Ascending aorta (tissue), 2 donors: ENCODE results near the gene KRIT1. TPM values are rescaled to one million over a fixed set of nuclear protein-coding genes. Genes with fewer than 3 reads are reported as not detected.

Source experiments
- DNase-seq, 2 donors: peaks; one replicate each; pipeline ENCODE4 v3.0.0-alpha.2; 2019; ENCODE audit warnings: low spot score in 2 of 2
- H3K27ac ChIP-seq, 2 donors: fragments of 200-600 bp; sonication (generic); one replicate each; pipeline ENCODE4 v1.5.1; 2016 to 2017; ENCODE audit warnings: mild to moderate bottlenecking in 1 of 2
- H3K27me3 ChIP-seq: fragments of 200-600 bp; sonication (generic); one replicate; pipeline ENCODE4 v1.5.1; 2017
- H3K36me3 ChIP-seq, 2 donors: fragments of 200-600 bp; sonication (generic); one replicate each; pipeline ENCODE4 v1.5.1; 2016
- H3K4me1 ChIP-seq, 2 donors: fragments of 200-600 bp; sonication (generic); one replicate each; pipeline ENCODE4 v1.5.1; 2016 to 2017; ENCODE audit warnings: mild to moderate bottlenecking in 1 of 2
- H3K4me3 ChIP-seq, 2 donors: fragments of 200-600 bp; sonication (generic); one replicate each; pipeline ENCODE4 v1.5.1; 2016 to 2017; ENCODE audit warnings: mild to moderate bottlenecking in 1 of 2
- H3K9me3 ChIP-seq, 2 donors: fragments of 200-600 bp; sonication (generic); one replicate each; pipeline ENCODE4 v1.5.1; 2016
- CTCF ChIP-seq, 3 experiments: fragments of 200-600 bp in 2 of 3; fragments of 450-650 bp in 1 of 3; sonication (generic) in 2 of 3; IDR thresholded peaks; one replicate each; pipeline ENCODE4 v1.5.1; 2016 to 2019; ENCODE audit warnings: antibody characterized with exemption in 3 of 3, mild to moderate bottlenecking in 1 of 3, moderate library complexity in 1 of 3
- intact Hi-C: fragments of 100-400 bp; cut with DNase I; formaldehyde crosslinking; loops from one replicate; pipeline ENCODE4 v1.15.1; 2023
- total RNA-seq: library from RNA; depleted of rRNA; stranded (reverse); fragments of >200 nt; gene quantifications from one replicate; pipeline ENCODE4 v1.1.0, GENCODE V29; 2016

Gene KRIT1
- total RNA-seq, 1 donor from 2014 or later: 66.1 TPM

- no peaks in the 10 kb centered on the region for H3K27me3 ChIP-seq
- peaks cover 3 to 8% of the 10 kb centered on the region in 2 donors for H3K4me1 ChIP-seq
- no peak for TF ChIP-seq CTCF (IDR thresholded peaks at IDR 0.05)
- H3K36me3 ChIP-seq: no peaks in the 10 kb centered on the region
- no peak for DNase-seq
- intact Hi-C loops: no loop called here
- H3K27ac ChIP-seq: no peak overlapping the region
- H3K9me3 ChIP-seq: no peaks in the 10 kb centered on the region
- H3K4me3 ChIP-seq: no peak overlapping the region
These were observed 37.2 kb upstream of the KRIT1 start for GRCh38 chr7:92282930-92283329.

DNA sequence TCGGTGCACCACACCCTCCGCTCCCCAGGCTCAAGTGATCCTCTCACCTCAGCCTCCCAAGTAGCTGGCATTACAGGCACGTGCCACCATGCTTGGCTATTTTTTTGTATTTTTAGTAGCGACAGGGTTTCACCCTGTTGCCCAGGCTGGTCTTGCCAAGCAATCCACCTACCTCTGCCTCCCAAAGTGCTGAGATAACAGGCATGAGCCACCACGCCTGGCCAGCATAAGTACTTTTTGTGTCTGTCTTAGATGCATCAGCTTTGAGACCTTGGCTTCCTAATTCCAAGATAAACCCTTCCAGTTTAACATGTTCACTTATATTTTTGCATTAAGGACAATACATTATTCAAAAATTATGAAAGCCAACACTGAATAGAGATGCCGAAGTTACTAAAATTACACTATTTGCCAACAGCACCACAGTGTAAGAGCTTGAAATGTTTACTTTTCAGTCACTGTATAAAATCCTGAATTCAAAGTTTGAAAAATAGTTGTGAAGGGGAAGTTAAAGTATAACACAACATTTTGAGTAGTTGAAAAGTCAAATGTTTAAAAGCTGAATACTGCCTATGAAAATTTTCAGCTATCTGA, 36.6 kb upstream of the KRIT1 start:
- Histone ChIP-seq H3K4me1 (peaks cover 3 to 8% of the 10 kb centered on the region in 2 donors), H3K9me3 (no peaks in the 10 kb centered on the region), H3K36me3 (no peaks in the 10 kb centered on the region), H3K27me3 (no peaks in the 10 kb centered on the region), H3K27ac (no peak overlapping the region), H3K4me3 (no peak overlapping the region)
- intact Hi-C loops: no loop called here
- no peak for DNase-seq
- no peak for TF ChIP-seq CTCF (IDR thresholded peaks at IDR 0.05)

DNA sequence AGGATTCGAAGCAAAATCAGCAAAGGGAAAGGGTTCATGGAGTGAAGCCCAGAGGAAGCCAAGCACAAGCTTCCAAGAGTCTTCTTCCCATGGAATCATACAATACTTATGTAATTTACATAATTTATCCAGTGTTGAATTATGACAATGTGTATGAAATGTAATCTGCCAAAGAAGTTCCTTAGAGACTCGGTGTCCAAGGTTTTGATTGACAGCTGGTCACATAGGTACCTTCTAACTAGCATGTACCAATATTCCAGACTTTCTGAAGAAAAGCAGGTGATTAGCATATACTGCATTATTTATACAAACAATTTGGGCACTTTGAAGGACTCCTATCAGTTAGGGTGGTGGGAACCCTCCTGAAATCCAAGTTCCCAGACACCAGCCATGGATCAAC, 35.3 kb upstream of the KRIT1 start:
- no peak for TF ChIP-seq CTCF (IDR thresholded peaks at IDR 0.05)
- Histone ChIP-seq H3K36me3 (no peaks in the 10 kb centered on the region), H3K4me3 (no peak overlapping the region), H3K4me1 (peaks cover 3 to 8% of the 10 kb centered on the region in 2 donors), H3K9me3 (no peaks in the 10 kb centered on the region), H3K27ac (no peak overlapping the region), H3K27me3 (no peaks in the 10 kb centered on the region)
- intact Hi-C loops: no loop called here
- no peak for DNase-seq

GRCh38 chr7:92279396-92280031, 33.8 kb upstream of the KRIT1 start:
- no peak for DNase-seq

GRCh38 chr7:92276460-92276864, 30.7 kb upstream of the KRIT1 start:
- no peak for DNase-seq
- Histone ChIP-seq H3K27me3 (no peaks in the 10 kb centered on the region), H3K27ac (no peak overlapping the region), H3K4me3 (no peak overlapping the region), H3K9me3 (no peaks in the 10 kb centered on the region), H3K36me3 (no peaks in the 10 kb centered on the region), H3K4me1 (peaks cover 3 to 6% of the 10 kb centered on the region in 2 donors)
- intact Hi-C loops: no loop called here
- no peak for TF ChIP-seq CTCF (IDR thresholded peaks at IDR 0.05)

More at GRCh38 chr7:92279396-92280031, 33.8 kb upstream of the KRIT1 start:
- no peak overlapping the region for H3K4me3 ChIP-seq
- H3K27ac ChIP-seq: no peak overlapping the region
- H3K27me3 ChIP-seq: no peaks in the 10 kb centered on the region
- TF ChIP-seq CTCF (IDR thresholded peaks at IDR 0.05): no peak
- intact Hi-C loops: no loop called here
- H3K9me3 ChIP-seq: no peaks in the 10 kb centered on the region
- H3K36me3 ChIP-seq: no peaks in the 10 kb centered on the region
- H3K4me1 ChIP-seq: peaks cover 3 to 8% of the 10 kb centered on the region in 2 donors
